ENCODE results near the gene PPFIA4.

Gene PPFIA4

DNA sequence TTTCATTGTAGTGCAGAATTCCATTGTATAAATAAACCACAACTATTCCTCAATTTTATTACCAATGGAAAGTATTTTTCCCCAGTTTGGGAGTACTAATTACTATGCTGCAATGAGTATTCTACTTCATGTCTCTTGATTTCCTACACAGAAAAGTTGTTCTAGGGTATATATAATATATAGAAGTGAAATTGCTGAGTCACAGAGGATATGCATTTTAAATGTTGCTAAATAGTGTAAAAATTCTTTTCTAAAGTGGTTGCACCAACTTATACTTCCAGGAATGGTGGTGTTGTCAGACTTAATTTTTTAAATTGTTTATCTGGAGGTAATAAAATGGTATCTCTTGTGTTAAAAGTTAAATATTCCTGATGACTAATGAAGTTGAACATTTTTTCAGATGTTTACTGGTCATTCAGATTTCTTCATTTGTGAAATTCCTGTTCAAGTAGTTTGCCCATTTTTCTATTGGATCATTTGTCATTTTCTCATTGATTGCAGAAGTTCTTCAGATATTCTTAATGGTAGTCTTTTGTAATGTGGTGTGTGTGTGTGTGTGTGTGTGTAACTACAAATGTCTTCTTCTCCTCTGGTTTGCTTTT lies 78.6 kb downstream of the PPFIA4 start:
- DNase-seq: no peak

GRCh38 chr1:203112475-203112874 lies 86.2 kb downstream of the PPFIA4 start:
- no peak for DNase-seq

DNA sequence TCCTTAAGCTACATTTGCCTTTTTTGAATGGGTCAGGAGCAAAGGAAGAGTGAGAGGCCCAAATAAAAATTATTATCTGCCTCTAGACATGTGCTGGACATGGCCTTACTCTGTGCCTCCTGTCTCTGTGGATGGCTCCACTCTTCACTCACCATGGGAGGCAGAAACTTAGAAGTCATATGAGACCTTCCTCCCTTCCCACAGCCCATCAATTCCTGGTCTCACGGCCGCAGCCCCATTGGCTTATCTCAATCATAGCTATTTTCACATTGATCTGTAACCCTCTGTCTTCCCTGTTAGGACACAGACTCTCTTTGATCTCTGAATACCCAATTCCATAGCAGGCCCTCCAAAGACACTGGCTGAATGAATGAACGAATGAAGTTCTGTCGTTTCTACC lies 87.0 kb downstream of the PPFIA4 start:
- no peak for DNase-seq

DNA sequence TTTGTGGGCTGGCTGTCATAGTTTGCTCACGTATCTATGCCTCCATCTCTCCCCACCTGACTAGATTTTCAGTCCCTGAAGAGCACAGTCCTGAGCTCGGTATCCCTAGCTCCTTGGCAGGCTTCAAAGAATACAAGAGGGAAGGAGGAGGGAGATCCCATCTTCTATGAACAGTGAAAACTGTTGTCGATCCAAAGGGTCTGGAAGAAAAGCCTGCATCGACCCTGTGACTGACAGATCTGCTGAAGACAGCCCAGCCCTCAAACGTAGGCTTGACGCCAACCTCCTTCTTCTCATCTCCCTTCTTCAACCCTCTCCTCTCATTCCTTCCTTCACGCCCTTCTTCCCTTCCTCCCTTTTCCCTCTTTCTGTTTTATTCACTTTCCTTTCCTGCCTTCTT lies 87.9 kb downstream of the PPFIA4 start:
- DNase-seq: no peak

DNA sequence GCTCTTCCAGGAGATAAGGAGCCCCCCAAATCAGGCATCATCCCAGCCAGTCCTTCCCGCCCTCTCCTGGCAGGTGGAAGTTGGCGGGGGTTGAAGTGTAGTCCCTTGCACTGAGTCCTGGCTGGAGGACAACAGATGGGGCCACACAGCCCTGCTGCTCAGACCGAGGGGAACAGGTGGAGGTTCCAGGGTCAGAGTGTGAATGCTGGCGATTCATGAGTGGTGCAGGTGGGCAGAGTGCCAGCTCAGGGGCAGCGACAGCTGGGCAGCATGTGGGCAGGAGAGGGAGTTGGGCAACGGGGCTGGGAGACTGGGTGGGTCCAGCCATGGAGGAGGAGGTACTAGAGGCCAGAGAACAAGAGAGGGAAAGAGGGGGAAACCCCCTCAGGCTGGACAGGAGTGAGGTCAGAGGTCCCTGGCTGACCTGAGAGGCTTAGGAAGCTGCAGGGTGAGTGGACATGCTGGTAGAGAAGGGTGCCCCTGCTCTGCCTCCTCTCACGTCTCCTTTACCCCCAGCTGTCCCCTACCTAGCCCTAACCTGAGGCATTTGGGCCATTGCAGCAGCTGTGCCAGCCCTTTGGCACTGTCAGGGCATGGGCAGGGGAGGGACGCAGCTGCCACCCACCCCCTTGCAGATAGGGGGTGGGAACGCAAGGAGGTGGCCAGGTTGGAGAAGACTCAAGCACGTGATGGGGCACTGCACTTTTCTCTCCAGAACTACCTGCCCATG lies 90.0 kb downstream of the PPFIA4 start:
- DNase-seq: no peak

DNA sequence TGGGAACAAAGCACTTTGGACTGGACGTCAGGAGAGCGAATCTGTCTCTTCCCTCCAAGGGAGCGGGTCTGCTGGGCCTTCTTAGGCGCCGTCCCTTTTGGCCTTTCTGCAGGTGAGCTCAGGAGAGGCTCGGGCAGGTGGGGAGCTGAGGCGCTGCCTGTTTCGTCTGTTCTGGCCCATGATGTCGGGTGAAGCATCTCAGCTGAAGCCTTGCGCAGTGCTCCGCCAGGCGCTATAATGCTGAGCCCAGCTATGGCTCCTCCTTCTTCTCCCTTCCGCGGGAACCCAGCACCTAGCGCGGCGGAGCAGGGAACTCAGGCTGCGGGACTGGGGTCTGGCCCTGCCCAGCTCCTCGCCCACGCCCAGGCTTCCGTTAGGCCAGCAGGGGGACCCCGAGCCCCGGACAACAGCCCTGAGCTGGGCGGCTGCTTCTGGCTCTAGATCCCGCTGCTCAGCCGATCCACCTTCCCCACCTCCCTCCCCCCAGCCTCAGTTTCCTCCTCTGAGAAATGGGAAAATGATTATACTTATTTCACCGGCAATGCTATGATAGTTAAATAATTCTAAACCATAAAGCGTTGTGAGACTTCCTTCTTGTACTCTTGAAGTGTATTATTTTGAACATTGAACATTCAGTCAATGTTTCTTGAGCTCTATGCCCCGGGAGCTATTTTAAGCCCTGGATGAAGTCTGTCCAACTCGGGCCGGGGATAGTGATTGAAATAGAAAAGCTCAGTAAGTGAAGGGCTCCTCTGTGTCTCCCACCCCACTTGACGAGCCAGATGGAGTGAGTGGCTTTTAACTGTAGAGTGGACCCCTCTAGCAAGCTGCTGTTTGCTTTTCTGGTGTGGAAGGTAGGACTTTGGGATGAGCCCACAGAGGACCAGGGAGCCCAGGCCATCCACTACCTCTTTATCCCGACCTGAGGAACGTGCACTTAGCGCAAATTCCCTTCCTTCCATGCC lies 91.6 kb downstream of the PPFIA4 start:
- no peak for DNase-seq

DNA sequence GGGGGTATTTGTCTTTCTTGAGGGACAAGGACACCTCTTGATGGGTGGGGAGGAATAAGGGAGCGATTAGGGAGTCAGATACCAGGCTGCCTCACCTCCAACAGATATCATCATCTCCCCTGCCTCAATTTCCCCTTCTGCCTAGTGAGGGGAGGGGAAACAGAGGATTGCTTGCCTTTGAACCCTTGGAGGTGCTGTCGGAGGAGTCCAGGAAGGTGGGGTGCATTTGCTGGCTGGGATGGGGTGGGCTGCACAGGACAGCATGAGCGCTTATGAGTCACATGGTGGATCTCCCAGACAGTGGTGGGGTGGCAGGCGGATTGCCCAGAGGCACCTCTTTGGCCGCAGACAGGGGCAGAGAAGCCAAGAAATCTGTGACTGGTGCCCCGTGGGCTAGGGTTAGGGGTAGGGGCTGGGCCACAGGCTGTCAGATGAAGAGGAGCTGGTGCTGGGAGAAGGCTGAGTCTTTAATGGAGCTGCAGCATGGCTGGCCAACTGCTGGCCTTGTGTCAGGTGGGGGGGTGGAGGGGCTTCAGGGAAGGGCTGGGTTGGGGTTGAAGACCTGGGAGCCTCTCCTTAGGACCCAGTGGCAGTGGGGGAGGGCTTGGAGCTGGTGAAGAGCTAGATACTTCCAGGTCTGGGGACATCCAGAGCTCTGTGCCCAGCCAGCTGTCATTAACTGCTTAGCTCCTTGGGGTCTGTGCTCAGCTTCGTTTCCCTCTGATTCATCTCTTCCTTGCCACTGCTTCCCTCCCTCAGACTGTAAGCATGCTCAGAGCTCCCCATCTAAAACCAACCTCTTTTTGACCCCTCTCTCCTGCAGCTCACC lies 94.2 kb downstream of the PPFIA4 start:
- no peak for DNase-seq

DNA sequence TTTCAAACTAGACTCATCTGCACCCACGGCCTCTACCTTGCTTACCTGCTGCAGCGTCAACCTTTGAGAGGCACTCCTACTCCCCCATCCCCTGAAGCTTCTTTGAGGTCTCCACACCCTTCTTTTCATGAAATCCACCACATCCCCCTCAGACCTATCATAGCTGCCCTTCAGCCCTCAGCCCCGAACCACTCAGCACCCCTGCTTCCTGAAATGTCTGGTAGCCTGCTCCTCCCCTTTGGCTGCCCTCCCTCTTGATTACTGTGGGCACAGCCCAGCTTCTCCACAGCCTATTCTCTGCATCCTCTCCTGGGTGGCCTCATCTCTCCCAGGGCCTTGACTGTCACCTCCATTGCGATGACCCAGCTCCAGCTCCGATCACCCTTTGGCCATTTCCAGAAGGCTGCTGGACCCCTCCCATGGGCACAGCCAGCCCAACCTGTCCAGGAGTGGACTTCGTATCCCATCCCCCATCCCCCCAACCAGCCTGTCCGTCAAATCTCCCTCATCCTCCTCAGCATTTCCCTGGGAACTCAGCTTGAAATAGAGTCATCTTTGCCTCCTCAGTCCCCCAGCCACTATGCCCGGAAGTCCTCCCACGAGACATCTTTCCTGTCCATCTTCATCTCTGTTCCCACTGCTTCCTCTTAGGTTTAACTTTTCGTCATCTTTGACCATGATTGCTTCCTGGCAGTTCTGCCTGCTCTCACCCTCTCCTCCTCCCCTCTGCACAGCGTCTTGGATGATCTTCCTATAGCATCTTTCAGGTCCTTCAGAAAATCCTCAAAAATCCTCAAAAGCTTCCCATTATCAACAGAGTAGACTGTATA lies 95.1 kb downstream of the PPFIA4 start:
- no peak for DNase-seq

- no peak for DNase-seq
Measured at GRCh38 chr1:203122159-203122558, 95.9 kb downstream of the PPFIA4 start.

- no peak for DNase-seq
Measured at GRCh38 chr1:203124011-203124410, 97.7 kb downstream of the PPFIA4 start.

- no peak for DNase-seq
Measured at GRCh38 chr1:203124546-203125317, 98.4 kb downstream of the PPFIA4 start.

GRCh38 chr1:203126151-203126865 lies 100.0 kb downstream of the PPFIA4 start:
- DNase-seq: no peak

DNA sequence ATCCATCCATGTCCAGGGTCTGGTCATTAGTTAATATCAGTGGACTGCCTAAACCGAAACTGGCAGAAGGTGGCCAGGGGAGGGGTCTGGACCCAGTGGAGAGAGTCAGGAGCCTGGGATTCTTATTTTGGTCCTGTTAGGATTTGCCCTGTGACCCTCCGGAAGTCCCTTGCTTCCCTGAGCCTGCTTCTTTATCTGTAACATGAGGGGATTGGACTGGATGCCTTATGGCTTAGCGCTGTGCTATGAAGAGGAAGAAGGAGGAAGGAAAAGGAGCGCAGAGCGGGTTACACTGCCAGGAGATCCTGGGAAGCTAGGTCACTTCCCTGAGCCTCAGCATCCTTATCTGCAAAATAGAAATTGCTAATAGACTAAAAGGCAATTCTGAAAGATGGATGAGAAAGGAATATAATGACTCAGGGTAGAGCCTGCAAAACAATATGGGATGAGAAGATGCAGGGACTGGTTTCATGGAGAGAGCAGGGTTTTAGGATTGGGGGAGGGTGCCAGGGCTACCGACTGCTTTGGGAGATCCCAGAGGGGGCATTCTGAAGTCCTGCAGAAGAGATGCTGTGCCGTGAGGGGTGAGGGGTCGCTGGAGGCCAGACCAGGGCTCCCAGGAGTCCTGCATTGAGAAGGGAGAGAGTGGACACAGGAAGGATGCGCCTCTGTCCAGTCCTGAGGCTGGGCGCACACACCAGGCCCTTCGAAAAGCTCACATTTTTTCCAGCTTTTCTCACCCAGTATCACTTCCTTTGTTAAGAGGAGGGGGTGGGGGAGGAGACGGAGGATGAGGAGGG lies 100.8 kb downstream of the PPFIA4 start:
- no peak for DNase-seq

- no peak for DNase-seq
Measured at GRCh38 chr1:203127666-203128430, 101.6 kb downstream of the PPFIA4 start, which contains the start of gene ADORA1. Gene ADORA1 (plus strand): TSS chr1:203127726. CDS start chr1:203128842, 1,116 bp downstream.

DNA sequence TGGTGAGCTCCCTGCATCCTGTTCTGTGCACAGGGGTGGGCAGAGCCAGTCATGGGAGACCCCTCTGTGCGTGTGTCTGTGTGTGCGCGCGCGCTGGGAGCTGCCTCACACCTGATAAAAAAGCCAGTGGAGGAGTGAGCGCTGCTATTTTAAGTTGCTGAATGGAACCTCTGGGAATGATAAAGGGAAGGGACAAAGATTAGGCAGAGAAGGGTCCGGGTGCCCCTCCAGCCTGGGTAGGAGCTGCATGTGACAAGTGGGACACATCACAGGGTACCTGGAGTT lies 102.1 kb downstream of the PPFIA4 start:
- DNase-seq: no peak
